Gastroesophageal sphincter (tissue), 3 donors: Measurements from ENCODE around the gene CNTNAP2.

Experiments used
- CTCF ChIP-seq, 4 experiments: fragments of 200-600 bp in 2 of 4; fragments of 450-650 bp in 2 of 4; sonication (generic) in 1 of 4; IDR thresholded peaks; one replicate each; pipeline ENCODE4 v1.5.1; 2017 to 2019; ENCODE audit warnings: antibody characterized with exemption in 4 of 4, mild to moderate bottlenecking in 2 of 4, moderate library complexity in 2 of 4
- EP300 ChIP-seq: sonication (generic); formaldehyde crosslinking; IDR thresholded peaks from one replicate; pipeline ENCODE4 v1.6.1; 2017; ENCODE audit warnings: antibody characterized with exemption, mild to moderate bottlenecking

GRCh38 chr7:147605323-147605722 is 1488.7 kb downstream of the CNTNAP2 start:
- TF ChIP-seq CTCF (IDR thresholded peaks at IDR 0.05) (no peak), EP300 (no peak)
